ENCODE data around the gene BCL11A.

- TF ChIP-seq ARNTL (CRISPR knock-in tag; IDR thresholded peaks at IDR 0.05; ENCODE audit: borderline replicate concordance, low read depth), result no peak
- TF ChIP-seq ESRRG (CRISPR knock-in tag; IDR thresholded peaks at IDR 0.05), result no peak
- TF ChIP-seq GLIS3 (CRISPR knock-in tag; IDR thresholded peaks at IDR 0.05), result no peak
- TF ChIP-seq CSDC2 (CRISPR knock-in tag; IDR thresholded peaks at IDR 0.05), result no peak
- no peak for TF ChIP-seq SNAI2 (CRISPR knock-in tag; IDR thresholded peaks at IDR 0.05)
- TF ChIP-seq, protein P1, sequence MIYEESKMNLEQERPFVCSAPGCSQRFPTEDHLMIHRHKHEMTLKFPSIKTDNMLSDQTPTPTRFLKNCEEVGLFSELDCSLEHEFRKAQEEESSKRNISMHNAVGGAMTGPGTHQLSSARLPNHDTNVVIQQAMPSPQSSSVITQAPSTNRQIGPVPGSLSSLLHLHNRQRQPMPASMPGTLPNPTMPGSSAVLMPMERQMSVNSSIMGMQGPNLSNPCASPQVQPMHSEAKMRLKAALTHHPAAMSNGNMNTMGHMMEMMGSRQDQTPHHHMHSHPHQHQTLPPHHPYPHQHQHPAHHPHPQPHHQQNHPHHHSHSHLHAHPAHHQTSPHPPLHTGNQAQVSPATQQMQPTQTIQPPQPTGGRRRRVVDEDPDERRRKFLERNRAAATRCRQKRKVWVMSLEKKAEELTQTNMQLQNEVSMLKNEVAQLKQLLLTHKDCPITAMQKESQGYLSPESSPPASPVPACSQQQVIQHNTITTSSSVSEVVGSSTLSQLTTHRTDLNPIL (CRISPR knock-in tag; IDR thresholded peaks at IDR 0.05; ENCODE audit: low read depth), result no peak
- TF ChIP-seq OSR1 (CRISPR knock-in tag; IDR thresholded peaks at IDR 0.05), result no peak
- no peak for TF ChIP-seq TCF4 (CRISPR knock-in tag; IDR thresholded peaks at IDR 0.05; ENCODE audit: borderline replicate concordance)
- TF ChIP-seq ZNF565 (CRISPR knock-in tag; conservative IDR thresholded peaks at IDR 0.05; ENCODE audit: low read depth), result no peak
- no peak for TF ChIP-seq PATZ1 (CRISPR knock-in tag; IDR thresholded peaks at IDR 0.05; ENCODE audit: borderline replicate concordance)
- TF ChIP-seq, protein P2, sequence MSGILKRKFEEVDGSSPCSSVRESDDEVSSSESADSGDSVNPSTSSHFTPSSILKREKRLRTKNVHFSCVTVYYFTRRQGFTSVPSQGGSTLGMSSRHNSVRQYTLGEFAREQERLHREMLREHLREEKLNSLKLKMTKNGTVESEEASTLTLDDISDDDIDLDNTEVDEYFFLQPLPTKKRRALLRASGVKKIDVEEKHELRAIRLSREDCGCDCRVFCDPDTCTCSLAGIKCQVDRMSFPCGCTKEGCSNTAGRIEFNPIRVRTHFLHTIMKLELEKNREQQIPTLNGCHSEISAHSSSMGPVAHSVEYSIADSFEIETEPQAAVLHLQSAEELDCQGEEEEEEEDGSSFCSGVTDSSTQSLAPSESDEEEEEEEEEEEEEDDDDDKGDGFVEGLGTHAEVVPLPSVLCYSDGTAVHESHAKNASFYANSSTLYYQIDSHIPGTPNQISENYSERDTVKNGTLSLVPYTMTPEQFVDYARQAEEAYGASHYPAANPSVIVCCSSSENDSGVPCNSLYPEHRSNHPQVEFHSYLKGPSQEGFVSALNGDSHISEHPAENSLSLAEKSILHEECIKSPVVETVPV (CRISPR knock-in tag; IDR thresholded peaks at IDR 0.05), result no peak
These were observed 105.5 kb downstream of the BCL11A start for GRCh38 chr2:60447943-60448342.

All from SK-N-SH treated with all-trans-retinoic acid at 6 μM for 48 hours (cell line).